Liver (tissue), 9 donors: Measurements from ENCODE around the gene ARHGAP12. TPM values are rescaled to one million over a fixed set of nuclear protein-coding genes. Genes with fewer than 3 reads are reported as not detected.

ENCODE experiments used
- DNase-seq: peaks from one replicate; pipeline ENCODE4 v3.0.0-alpha.2; 2017; ENCODE audit warnings: low spot score
- H3K27ac ChIP-seq, 2 donors: one replicate each; pipeline ENCODE4 v1.7.0; 2013; ENCODE audit warnings: inconsistent platforms in 2 of 2, low read length in 2 of 2, control low read depth in 1 of 2, low read depth in 1 of 2, mild to moderate bottlenecking in 1 of 2
- H3K27me3 ChIP-seq, 4 donors: one replicate each; pipeline versions ENCODE4 v1.6.1 to v1.7.0; 2013; ENCODE audit warnings: low read length in 3 of 4, inconsistent platforms in 1 of 4, mild to moderate bottlenecking in 1 of 4, moderate library complexity in 1 of 4; ENCODE audit not compliant: control insufficient read depth in 4 of 4, insufficient read depth in 4 of 4
- H3K36me3 ChIP-seq, 4 donors: one replicate each; pipeline versions ENCODE4 v1.6.1 to v1.7.0; 2013; ENCODE audit warnings: low read length in 3 of 4, mild to moderate bottlenecking in 3 of 4, low read depth in 1 of 4, moderate library complexity in 1 of 4; ENCODE audit not compliant: control insufficient read depth in 4 of 4, insufficient read depth in 3 of 4
- H3K4me1 ChIP-seq, 4 donors: one replicate each; pipeline versions ENCODE4 v1.6.1 to v1.7.0; 2013; ENCODE audit warnings: low read length in 3 of 4, mild to moderate bottlenecking in 3 of 4, moderate library complexity in 1 of 4; ENCODE audit not compliant: control insufficient read depth in 4 of 4, insufficient read depth in 4 of 4
- H3K4me3 ChIP-seq, 3 donors: one replicate each; pipeline versions ENCODE4 v1.6.1 to v1.7.0; 2013; ENCODE audit warnings: low read length in 3 of 3, control low read depth in 1 of 3, low read depth in 1 of 3, mild to moderate bottlenecking in 1 of 3
- H3K9ac ChIP-seq, 2 donors: one replicate each; pipeline ENCODE4 v1.7.0; 2013; ENCODE audit warnings: low read length in 2 of 2, mild to moderate bottlenecking in 2 of 2, moderate library complexity in 2 of 2, control low read depth in 1 of 2, low read depth in 1 of 2
- H3K9me3 ChIP-seq, 4 donors: one replicate each; pipeline versions ENCODE4 v1.6.1 to v1.7.0; 2013; ENCODE audit warnings: low read length in 3 of 4; ENCODE audit not compliant: control insufficient read depth in 4 of 4
- ATF3 ChIP-seq: IDR thresholded peaks from 2 replicates; pipeline ENCODE4 v1.6.1; 2016; ENCODE audit warnings: antibody characterized with exemption
- CTCF ChIP-seq: fragments of 150-350 bp; IDR thresholded peaks from 2 replicates; pipeline ENCODE4 v1.5.1; 2017; ENCODE audit warnings: improper control_type of control experiment, low read depth, low read length; ENCODE audit not compliant: missing input control
- EGR1 ChIP-seq, 2 donors: IDR thresholded peaks; 2 replicates each; pipeline ENCODE4 v1.6.1; 2016 to 2018; ENCODE audit warnings: antibody characterized with exemption in 2 of 2, low read depth in 2 of 2
- FOXA1 ChIP-seq: IDR thresholded peaks from 2 replicates; pipeline ENCODE4 v1.6.1; 2016; ENCODE audit warnings: antibody characterized with exemption
- FOXA2 ChIP-seq: IDR thresholded peaks from 2 replicates; pipeline ENCODE4 v1.6.1; 2016; ENCODE audit warnings: antibody characterized with exemption
- GABPA ChIP-seq, 2 donors: IDR thresholded peaks in 1 of 2; conservative IDR thresholded peaks in 1 of 2; 2 replicates each; pipeline ENCODE4 v1.6.1; 2016; ENCODE audit warnings: antibody characterized with exemption in 2 of 2, mild to moderate bottlenecking in 1 of 2, moderate library complexity in 1 of 2
- HNF4A ChIP-seq, 2 donors: conservative IDR thresholded peaks; 2 replicates each; pipeline ENCODE4 v1.6.1; 2016; ENCODE audit warnings: antibody characterized with exemption in 2 of 2, mild to moderate bottlenecking in 2 of 2
- HNF4G ChIP-seq: IDR thresholded peaks from 2 replicates; pipeline ENCODE4 v1.6.1; 2016; ENCODE audit warnings: antibody characterized with exemption
- JUND ChIP-seq, 2 donors: IDR thresholded peaks; 2 replicates each; pipeline ENCODE4 v1.6.1; 2016; ENCODE audit warnings: antibody characterized with exemption in 2 of 2
- MAX ChIP-seq: IDR thresholded peaks from 2 replicates; pipeline ENCODE4 v1.6.1; 2016; ENCODE audit warnings: antibody characterized with exemption
- NR2F2 ChIP-seq: IDR thresholded peaks from 2 replicates; pipeline ENCODE4 v1.6.1; 2016; ENCODE audit warnings: antibody characterized with exemption
- RAD21 ChIP-seq, 2 donors: IDR thresholded peaks; 2 replicates each; pipeline ENCODE4 v1.6.1; 2016; ENCODE audit warnings: antibody characterized with exemption in 2 of 2, mild to moderate bottlenecking in 2 of 2
- REST ChIP-seq: IDR thresholded peaks from 2 replicates; pipeline ENCODE4 v1.6.1; 2016; ENCODE audit warnings: antibody characterized with exemption, mild to moderate bottlenecking
- RXRA ChIP-seq, 2 donors: IDR thresholded peaks; 2 replicates each; pipeline ENCODE4 v1.6.1; 2017 to 2018; ENCODE audit warnings: antibody characterized with exemption in 2 of 2, mild to moderate bottlenecking in 1 of 2
- SP1 ChIP-seq: IDR thresholded peaks from 2 replicates; pipeline ENCODE4 v1.6.1; 2018; ENCODE audit warnings: antibody characterized with exemption, mild to moderate bottlenecking
- TAF1 ChIP-seq: conservative IDR thresholded peaks from 2 replicates; pipeline ENCODE4 v1.6.1; 2016; ENCODE audit warnings: antibody characterized with exemption, mild to moderate bottlenecking
- YY1 ChIP-seq: IDR thresholded peaks from 2 replicates; pipeline ENCODE4 v1.6.1; 2016; ENCODE audit warnings: antibody characterized with exemption, mild to moderate bottlenecking
- ZBTB33 ChIP-seq: IDR thresholded peaks from 2 replicates; pipeline ENCODE4 v1.6.1; 2016; ENCODE audit warnings: antibody characterized with exemption
- WGBS: extraction: QIAGEN DNeasy Blood & Tissue Kit; methylation state at CpG from one replicate; pipeline ENCODE4 v1.1.7; 2013; 5-methylcytosine and 5-hydroxymethylcytosine counted together
- polyA plus RNA-seq, 2 donors: library from polyadenylated mRNA; stranded (reverse) in 1 of 2; unstranded in 1 of 2; fragments of 200-250 nt in 1 of 2; fragments of >200 nt in 1 of 2; fragmentation: Nextera tagmentation in 1 of 2; extraction: Ambion mirVana in 1 of 2; gene quantifications; one replicate each; pipeline versions ENCODE4 v1.2.1 to v1.2.3, GENCODE V29; 2013 to 2015
- total RNA-seq, 2 donors: library from RNA; depleted of rRNA; stranded (reverse); fragments of >200 nt; gene quantifications; one replicate each; pipeline ENCODE4 v1.2.3, GENCODE V29; 2014
- donor health status: healthy.
- donor health status: healthy.
- donor health status: healthy.
- donor health status: healthy.
- donor health status: healthy.

Gene ARHGAP12
- total and polyA plus RNA-seq, 4 donors: 7.0 to 29.1 (median 12.3) TPM

- 88% methylated on average over 7 of the region's 7 CpGs for WGBS
- peaks cover 0 to 4% (median 2%) of the 10 kb centered on the region in 4 donors for H3K4me1 ChIP-seq
Observed at GRCh38 chr10:31908157-31908556, 20.5 kb downstream of the ARHGAP12 start.

GRCh38 chr10:31906039-31906438 is 22.6 kb downstream of the ARHGAP12 start:
- Histone ChIP-seq H3K9ac (no peak overlapping the region), H3K36me3 (peaks cover 0 to 12% (median 3%) of the 10 kb centered on the region in 4 donors), H3K27ac (no peak overlapping the region), H3K4me1 (no peaks in the 10 kb centered on the region), H3K4me3 (no peak overlapping the region), H3K9me3 (no peaks in the 10 kb centered on the region), H3K27me3 (no peaks in the 10 kb centered on the region)
- DNase-seq: no peak
- WGBS: 88% methylated on average over 5 of the region's 5 CpGs
- TF ChIP-seq NR2F2 (no peak), EGR1 (IDR thresholded peaks at IDR 0.05; ENCODE audit: low read depth in 2 of 2) (no peak), YY1 (no peak), HNF4A (conservative IDR thresholded peaks at IDR 0.05) (no peak), FOXA1 (no peak), MAX (no peak), TAF1 (no peak), SP1 (no peak), GABPA (IDR thresholded peaks at IDR 0.05 in 1 of 2, conservative IDR thresholded peaks at IDR 0.05 in 1 of 2) (no peak), FOXA2 (no peak), ATF3 (no peak), RXRA (IDR thresholded peaks at IDR 0.05) (no peak), ZBTB33 (no peak), JUND (IDR thresholded peaks at IDR 0.05) (no peak), CTCF (no peak), REST (no peak), RAD21 (IDR thresholded peaks at IDR 0.05) (no peak), HNF4G (no peak)

More at GRCh38 chr10:31908157-31908556, 20.5 kb downstream of the ARHGAP12 start:
- no peak overlapping the region for H3K27ac ChIP-seq
- no peak overlapping the region for H3K9ac ChIP-seq
- peaks cover 0 to 12% (median 3%) of the 10 kb centered on the region in 4 donors for H3K36me3 ChIP-seq
- H3K4me3 ChIP-seq: no peak overlapping the region
- no peak for DNase-seq
- no peaks in the 10 kb centered on the region for H3K9me3 ChIP-seq
- no peaks in the 10 kb centered on the region for H3K27me3 ChIP-seq
- no peak for TF ChIP-seq FOXA1
- TF ChIP-seq EGR1 (IDR thresholded peaks at IDR 0.05; ENCODE audit: low read depth in 2 of 2): no peak
- no peak for TF ChIP-seq MAX
- no peak for TF ChIP-seq YY1
- TF ChIP-seq JUND (IDR thresholded peaks at IDR 0.05): peak in 1 of 2 donors; percentile 63
- no peak for TF ChIP-seq SP1
- peak; percentile 16 to 18 for TF ChIP-seq HNF4A (conservative IDR thresholded peaks at IDR 0.05)
